GM18498 (cell line): ENCODE data around the gene ARSG.
A peak's percentile ranks its signal among the peaks of the same experiment; 100 is the strongest.

Source experiments
- ATAC-seq: cut with Tn5 transposase; IDR thresholded peaks from one replicate; pipeline ENCODE4 v1.9.1; 2021; ENCODE audit warnings: mild to moderate bottlenecking, moderate library complexity; ENCODE audit not compliant: unreplicated experiment

ARSG gene

DNA sequence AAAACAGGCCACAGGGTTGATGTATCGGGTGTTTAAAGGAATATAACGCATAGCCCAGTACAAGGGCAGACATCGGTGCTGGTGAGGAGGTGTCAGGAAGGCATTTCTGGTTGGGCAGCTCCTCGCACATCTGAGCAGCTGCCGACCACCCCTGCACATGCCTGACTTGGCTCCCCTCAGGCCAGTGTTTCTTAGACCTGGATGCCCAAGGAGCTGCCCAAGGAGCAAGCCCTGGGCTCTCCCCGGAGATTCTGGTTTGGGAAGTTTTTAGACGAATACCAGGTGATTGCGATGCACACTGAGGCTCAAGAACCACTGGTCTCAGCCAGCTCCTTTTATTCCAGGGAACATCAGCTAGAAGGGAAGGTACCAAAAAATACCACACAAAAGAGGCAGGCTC is 154.4 kb downstream of the ARSG start:
- no peak for ATAC-seq

DNA sequence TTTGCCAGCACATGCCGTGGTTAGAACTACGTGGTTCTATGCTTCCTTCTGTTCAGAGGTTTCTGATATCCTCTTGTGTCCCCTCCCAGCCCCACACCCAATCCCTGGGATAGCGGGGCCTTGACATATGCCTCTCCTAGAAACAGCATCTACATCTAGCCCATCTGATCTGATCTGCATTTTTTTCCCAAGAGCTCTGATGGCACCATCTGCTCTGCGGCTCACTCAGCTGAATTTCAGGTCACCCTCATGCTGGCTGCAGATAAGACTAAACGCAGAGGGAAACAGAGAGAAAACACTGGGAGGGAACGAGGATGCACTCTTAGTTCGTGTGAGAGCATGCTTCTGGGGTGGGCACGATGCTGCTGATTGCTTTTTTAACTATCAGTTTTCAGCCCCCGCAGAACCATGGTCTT is 155.3 kb downstream of the ARSG start:
- ATAC-seq, result no peak

DNA sequence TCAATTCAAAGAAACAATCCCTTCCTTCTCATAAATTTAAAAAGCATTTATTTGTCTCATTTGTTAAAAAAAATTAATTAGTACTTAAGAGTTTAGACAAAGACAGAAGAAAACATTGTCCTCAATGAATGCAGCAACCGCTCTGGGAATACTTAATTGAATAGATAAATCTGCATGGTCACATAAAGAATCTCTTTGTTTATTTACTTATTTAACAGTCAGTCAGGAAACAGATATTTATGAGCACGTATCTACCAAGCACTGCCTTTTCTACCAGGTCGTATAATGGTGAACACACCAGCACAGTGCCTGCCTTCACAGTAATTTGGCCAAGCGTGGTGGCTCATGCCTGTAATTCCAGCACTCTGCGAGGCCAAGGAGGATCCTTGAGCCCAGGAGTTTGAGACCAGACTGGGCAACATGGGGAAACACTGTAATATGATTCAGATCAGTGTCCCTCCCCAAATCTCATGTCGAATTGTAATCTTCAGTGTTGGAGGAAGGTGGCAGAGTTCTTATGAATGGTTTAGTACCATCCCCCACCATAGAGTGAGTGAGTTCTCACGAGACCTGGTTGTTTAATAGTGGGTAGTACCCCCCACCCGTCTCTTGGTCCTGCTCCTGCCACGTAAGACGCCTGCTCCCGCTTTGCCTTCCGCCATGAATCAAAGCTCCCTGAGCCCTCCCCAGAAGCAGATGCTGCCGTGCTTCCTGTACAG is 157.9 kb downstream of the ARSG start:
- no peak for ATAC-seq

DNA sequence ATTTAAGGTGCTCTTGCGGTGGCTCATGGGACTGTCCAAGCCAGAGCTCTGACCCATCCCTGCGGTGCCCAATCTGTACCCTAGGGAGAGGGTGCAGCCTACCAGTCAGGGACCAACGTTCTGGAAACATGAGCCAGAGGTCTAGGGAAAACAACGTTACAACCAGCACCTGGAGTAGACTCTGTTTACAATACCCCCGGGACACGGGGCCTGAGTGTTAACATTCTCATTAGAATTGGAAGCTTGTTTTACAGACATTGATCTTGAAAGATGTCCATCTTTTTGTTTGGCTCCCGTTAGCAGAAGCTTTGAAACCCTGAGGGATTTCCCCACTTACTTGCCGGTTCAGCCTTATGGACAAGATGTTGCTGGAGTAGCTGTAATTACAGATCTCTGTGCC is 159.1 kb downstream of the ARSG start:
- ATAC-seq, result no peak

DNA sequence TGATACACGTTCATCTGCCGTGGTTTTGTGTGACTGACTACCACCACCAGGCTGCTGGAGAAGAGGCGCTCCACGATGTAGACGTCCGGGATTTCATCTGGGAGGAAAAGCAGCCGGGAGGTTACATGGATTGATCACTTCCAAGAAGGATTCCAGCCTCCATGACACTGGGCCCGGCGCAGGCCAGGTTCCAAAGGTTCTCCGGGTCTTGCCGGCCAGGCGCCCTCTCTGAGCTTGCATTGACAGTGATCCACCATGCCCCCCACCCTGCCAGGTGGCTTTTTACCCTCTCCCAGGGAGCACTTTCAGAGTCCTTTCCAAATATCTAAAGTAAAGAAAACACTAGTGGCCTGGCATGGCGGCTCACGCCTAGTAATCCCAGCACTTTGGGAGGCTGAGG is 159.5 kb downstream of the ARSG start:
- ATAC-seq, result no peak

DNA sequence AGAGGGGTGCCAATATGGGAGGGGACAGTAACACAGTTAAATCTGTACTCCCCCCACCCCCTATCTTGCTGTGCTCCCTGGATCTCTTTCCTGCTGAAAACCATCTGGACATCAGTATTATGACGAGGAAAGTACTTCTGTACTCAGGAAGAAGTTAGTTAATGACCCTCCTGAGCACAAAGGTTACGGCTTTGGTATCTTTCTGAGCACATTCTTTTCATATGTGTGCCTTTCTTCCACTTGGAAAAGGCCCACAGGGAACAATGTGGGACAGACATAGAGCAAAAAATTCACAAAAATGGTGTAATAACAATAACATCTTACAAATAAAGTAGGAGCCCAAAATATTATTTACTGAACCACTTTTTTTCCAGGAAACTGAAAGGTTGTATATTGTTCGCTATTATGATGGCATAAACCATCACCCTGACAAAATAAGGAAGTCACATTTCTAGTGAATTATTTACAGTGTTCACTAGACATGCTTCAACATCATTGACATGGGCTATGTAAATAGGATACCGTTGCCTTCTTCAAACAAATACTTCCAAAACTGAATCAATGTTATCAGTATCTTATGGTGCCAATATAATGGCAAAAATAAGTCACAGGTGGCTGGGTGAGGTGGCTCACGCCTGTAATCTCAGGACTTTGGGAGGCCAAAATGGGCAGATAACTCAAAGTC is 160.5 kb downstream of the ARSG start:
- ATAC-seq, result no peak

DNA sequence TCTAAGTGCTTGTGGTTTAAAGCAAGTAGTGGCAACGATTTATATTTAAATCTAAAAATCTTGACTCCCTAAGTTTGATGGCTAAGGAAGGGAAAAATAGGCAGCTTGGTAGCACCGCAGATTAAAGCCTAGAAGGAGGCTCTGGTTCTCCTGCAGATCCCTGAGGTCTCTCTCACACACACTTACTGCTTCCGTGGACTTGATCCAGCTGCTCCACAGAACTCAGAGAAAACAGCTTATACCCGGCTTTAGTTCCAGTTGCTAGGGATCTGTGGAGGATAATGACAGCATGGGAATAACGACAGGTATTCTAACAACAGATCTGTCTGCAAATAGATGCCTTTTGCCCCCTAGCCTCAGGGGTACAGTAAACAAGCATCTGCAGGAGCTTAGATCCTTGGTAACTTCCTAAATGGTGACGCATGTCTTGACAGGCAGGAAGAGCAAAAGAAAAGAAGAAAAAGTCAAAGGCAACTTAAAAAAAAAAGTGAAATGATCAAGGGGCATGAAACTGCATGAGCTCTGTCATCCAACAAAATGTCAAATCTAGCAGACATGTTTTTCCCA is 161.5 kb downstream of the ARSG start:
- ATAC-seq, result no peak

DNA sequence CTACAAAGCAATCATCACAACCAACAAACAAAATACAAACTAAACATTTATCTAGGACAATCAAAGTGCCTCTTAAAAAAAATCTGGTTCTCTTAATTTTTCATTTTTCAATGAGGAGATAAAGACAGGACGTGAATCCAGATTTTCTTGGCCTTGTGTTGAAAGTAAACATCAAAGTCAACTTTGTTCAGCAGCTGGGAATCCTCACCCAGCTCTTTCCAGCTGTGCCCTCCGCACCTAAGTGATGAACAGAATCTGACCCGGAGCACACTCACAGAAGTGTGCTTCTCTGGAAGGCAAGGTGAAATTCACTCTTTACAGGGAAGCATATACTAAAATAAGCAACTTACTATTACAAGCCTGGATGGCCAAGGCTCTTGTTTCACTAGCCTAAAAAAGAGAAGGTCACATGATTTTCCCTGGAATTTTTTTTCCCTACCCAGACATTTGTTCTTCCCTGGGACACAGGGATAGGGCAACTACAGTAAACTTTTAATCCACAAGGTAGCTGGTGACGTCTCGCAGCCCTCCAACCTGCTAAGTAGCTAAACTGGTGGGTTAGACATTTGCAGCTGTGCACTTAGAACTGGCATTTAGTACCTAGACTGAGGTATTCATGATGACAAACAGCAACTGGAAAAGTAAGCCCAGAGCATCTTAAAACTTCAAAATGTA is 162.8 kb downstream of the ARSG start:
- ATAC-seq, result no peak

DNA sequence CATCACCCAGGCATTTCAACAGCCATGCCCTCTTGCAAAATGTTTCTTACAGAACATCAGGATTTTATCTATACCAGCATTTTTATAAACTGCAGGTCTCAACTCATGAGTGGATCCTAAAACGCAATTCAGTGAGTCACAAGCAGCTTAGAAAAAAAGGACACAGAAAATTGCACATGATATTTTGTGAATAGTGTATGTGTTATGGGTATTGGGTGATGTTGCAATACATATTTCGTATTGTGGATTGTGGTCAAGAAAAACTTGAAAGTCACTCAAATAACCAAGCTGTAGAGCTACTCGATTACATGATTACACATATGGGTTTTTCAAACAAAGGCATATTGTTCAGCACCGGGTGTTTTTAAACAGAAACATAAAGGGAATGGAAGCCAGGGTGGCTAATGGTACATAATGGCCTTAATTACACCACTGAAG is 164.6 kb downstream of the ARSG start:
- no peak for ATAC-seq

DNA sequence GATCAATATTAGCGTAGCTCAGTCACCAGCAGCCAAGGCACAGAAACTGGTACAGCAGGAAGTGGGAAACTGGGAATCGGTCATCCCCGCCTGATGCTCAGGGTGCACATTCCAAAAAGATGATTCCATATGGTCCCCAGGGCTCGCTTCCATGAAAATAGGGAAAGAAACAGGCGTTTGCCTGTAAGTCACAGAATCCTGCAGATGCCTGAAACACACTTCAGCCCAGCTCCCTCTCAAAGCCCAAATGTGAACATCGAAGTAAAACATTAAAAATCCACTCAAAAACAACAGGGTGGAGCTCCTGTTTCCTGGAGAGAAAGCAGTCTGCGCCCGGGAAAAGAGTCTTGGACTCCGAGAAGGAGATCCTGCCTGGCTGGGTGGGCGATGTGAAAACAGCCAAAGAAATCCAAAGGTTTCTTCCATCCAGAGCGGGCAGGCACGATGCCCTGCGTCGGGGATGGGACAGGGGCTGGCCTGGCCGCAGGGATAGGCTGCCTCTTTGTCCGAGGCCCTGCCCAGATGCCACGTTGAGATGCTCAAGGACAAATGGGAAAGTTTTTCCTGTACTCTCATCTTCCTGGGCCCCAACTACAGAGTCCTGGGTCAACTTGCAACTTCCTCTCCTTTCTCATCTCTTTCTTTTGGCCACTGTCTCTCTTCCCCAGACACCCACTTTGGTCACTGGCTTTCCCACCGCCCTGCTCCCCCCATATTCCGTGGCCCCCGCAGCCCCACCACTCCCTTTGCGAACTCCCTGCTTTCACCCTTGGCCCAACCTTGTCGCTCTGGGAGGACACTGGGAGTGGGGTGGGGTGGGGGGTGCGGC is 165.3 kb downstream of the ARSG start:
- ATAC-seq, result no peak

DNA sequence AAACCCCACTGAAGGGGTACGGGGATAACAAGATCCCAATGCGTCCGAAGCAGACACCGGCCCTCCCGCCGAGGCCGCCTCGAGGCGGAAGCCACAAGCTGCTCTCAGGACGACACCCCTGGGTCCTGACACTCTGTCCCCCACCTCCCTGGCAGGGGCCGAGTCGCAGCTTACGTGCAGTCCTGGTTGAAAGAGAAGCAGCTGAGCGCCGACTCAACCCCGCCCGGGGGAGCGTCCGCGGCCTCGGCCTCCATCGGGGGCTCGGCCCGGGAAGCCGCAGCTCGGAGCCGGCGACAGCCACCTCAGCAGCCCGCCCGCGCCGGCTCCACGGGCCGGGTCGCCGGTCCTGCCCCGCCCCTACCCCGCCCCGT is 165.9 kb downstream of the ARSG start, which contains the start of gene WIPI1:
Gene WIPI1, minus strand, starts transcription at position 329 of the 371 bp plus-strand sequence. Its CDS starts 75 bp downstream, at position 254.
- ATAC-seq, result peak; percentile 29

DNA sequence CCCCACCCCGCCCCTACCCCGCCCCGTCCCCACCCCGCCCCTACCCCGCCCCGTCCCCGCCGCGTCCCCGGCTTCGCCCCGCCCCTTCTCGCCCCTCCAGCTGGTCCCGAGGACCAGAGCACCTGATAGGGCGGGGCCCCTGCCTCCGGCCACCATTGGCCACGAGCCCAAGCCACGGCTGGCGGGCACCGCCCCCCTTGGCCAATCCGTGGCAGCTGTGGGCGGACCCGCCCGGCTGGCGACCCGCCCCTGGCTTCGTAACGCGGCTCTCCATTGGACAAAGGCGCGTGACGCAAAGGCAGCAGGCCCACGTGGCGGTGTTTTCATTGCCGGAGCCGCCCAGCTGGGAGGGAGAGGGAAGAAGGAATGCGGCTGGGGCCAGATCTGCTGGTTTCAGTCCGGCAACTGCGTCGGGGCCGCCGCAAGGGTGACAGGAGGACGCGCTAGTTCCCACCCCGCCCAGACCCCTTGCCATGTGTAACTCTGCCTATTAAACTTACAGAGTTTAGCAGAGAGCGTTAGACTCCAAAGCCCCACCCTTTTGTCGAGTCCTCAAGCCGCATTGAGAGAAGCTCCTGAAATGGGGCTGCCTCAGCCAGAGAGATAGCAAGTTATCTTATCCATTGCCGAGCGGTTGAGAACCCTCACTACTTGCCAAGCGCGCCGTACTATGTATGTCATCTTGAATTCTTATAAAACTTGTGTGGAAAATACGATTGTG is 166.4 kb downstream of the ARSG start:
- ATAC-seq, result peak; percentile 81

DNA sequence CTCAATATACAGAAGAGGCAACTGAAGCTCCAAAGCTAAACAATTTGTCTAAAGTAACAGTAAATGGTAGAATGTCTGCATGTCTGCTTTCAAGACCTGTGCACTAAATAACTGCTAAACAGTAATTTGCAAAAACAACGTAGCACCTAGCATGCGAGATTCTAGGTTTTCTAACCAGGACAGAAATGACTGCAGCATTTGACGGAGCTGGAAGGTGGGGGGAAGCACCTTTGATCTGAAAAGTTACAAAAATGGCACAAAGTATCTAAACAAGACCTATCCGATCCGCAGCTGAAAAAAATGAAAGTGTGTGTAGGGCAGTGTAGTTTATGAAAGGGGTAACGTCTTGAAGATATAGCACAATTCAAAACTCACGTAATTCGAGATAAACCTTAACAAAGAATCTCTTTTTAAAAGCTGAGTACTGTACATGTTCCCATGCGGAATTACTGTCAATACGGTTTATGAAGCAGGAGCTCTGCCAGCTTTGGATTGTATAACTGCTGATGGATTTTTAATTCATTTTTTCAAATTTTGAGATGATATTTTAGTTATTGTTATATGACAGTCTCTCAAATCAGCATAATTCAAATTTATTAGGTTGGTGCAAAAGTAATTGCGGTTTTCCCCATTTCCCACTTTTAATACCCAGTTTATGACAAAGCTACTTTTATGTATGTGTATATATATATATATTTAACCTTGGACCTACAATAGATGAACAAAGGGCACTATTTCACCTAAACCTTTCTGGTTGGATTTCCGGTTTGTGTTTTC is 167.2 kb downstream of the ARSG start:
- ATAC-seq, result no peak

DNA sequence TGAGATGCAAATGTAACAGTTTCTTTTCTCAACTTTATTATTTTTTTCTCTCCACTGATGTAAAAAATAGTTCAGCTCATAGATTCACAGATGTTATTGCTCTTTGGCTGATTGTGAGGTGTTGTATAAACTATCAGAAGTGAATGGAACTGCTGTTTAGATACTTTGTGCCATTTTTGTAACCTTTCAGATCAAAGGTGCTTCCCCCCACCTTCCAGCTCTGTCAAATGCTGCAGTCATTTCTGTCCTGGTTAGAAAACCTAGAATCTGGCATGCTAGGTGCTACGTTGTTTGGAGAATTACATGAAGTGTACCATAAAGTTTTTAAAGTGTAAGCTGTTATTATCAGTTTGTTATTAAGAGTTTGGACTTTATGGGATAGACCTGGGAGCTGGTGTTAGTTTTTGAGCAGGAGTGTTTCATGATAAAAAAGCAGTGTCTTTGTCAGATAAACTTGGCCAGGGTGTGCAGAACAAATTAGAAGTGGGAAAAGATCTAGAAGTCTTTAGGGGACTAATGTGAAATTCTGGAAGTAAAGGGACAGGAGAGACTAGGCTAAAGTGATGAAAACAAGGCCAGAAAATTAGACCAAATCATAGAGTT is 167.8 kb downstream of the ARSG start:
- ATAC-seq, result peak; percentile 24

DNA sequence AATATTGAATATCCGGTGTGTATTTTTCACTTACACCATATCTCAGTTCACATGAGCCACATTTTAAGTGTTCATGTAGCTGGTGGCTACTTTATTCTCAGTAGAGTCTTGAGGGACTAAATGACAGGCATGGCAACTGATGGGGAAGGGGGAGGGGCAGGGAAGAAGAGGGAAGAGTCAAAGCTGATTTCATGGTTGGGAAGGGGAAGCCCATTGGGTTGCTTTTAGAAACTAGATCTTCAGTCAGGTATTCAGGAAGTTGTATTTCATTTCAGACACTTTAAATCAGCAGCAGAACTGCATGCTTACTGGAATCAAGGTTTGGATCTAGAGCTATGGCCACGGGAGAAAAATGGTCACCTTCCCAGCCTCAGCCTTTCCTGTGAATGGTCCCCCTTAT is 168.9 kb downstream of the ARSG start:
- ATAC-seq, result no peak

DNA sequence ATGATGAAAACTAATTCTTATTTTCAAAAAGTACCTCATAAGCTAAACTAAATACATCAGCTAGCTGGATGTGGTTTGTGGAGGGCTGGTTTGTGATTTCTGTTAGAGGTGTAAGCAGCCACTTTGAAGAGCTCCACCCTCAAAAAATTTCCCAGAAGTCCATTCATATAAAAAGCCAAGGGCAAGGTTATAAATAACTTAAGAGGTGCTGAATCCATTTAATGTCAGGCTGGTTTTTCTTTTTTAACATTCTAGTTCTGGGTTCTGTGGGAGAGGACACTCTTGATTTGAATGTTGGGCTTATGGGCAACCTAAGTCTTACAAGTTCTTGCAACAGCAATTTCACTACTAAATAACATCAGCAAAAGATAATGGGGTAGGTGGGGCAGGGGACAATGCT is 169.4 kb downstream of the ARSG start:
- no peak for ATAC-seq

DNA sequence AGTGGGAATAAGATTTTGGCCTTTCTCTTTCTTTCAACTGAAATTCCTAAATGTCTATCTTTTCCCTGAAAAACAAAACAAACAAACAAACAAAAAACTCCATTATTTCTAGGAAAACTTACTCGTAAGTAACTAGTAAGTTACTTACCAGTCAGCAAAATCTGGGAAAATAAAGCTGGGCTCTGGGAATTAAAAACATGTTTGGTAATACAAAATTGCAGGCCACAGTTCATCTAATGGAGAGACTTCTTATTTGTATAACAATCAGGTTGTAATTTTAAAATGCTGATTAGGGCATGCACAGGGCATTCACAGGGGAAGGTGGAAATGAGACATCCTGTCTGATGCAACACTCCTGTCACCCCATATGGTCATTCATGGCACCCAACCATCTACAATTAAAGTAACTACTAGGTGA is 169.8 kb downstream of the ARSG start:
- no peak for ATAC-seq

DNA sequence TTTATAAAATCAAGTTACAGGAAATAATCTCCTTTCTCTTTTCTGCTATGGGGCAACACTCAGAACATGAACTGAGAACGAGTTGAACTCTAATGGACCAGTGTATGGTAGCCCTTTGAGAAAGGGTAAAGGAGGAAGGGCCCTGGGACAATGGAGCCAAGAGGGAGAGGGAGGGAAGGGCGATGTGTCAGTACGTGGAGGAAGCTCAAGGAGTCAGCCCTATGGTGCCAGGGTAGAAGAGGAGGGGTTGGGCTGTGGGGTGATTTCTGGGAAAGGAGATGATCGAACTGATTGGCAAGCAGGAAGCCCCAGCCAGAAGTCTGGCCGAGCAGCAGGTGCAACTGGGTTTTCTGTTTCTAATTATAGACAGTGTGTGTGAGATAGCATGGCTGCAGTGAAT is 170.3 kb downstream of the ARSG start:
- no peak for ATAC-seq
